HepG2 (cell line): ENCODE data around the gene PARP3. TPM values are rescaled to one million over a fixed set of nuclear protein-coding genes. Genes with fewer than 3 reads are reported as not detected.

Experiments
- AGO1 ChIP-seq: fragments of 200-400 bp; formaldehyde crosslinking; IDR thresholded peaks from 2 replicates; pipeline ENCODE4 v1.6.1; 2017; ENCODE audit warnings: mild to moderate bottlenecking, low read depth, low read length, moderate library complexity; ENCODE audit not compliant: poor library complexity, severe bottlenecking
- CHCHD3 ChIP-seq: sonication (generic); formaldehyde crosslinking; IDR thresholded peaks from 2 replicates; pipeline ENCODE4 v1.8.0; 2022; ENCODE audit warnings: mild to moderate bottlenecking, missing genetic modification reagents, moderate library complexity
- KDM1A ChIP-seq: IDR thresholded peaks from 2 replicates; pipeline ENCODE4 v1.6.1; 2016; ENCODE audit warnings: missing compliant biosample characterization
- KDM4B ChIP-seq: sonication (generic); formaldehyde crosslinking; IDR thresholded peaks from 2 replicates; pipeline ENCODE4 v1.4.0; 2020; ENCODE audit warnings: missing genetic modification reagents
- KLF15 ChIP-seq: sonication (generic); formaldehyde crosslinking; IDR thresholded peaks from 2 replicates; pipeline ENCODE4 v1.8.1; 2023; ENCODE audit warnings: borderline replicate concordance, mild to moderate bottlenecking, inconsistent platforms, missing genetic modification reagents, mixed read lengths
- MTF1 ChIP-seq: sonication (generic); formaldehyde crosslinking; IDR thresholded peaks from 2 replicates; pipeline ENCODE4 v1.5.0; 2020; ENCODE audit warnings: missing genetic modification reagents
- PPARG ChIP-seq: conservative IDR thresholded peaks from 2 replicates; pipeline ENCODE4 v1.6.1; 2016; ENCODE audit warnings: missing biosample characterization, missing genetic modification reagents
- PRDM15 ChIP-seq: sonication (generic); formaldehyde crosslinking; IDR thresholded peaks from 2 replicates; pipeline ENCODE4 v1.4.0; 2020; ENCODE audit warnings: missing genetic modification reagents
- SIX1 ChIP-seq: sonication (generic); formaldehyde crosslinking; IDR thresholded peaks from 2 replicates; pipeline ENCODE4 v1.4.0; 2020; ENCODE audit warnings: missing genetic modification reagents, borderline replicate concordance
- SMAD1 ChIP-seq: sonication (generic); formaldehyde crosslinking; IDR thresholded peaks from 2 replicates; pipeline ENCODE4 v1.4.0; 2020; ENCODE audit warnings: missing genetic modification reagents, low read depth, mild to moderate bottlenecking, borderline replicate concordance
- TBL1XR1 ChIP-seq: fragments of 150-350 bp; IDR thresholded peaks from 2 replicates; pipeline ENCODE4 v1.6.1; 2014; ENCODE audit warnings: borderline replicate concordance, low read length; ENCODE audit not compliant: partially characterized antibody
- TRAFD1 ChIP-seq: sonication (generic); formaldehyde crosslinking; IDR thresholded peaks from 2 replicates; pipeline ENCODE4 v1.5.1; 2020; ENCODE audit warnings: missing genetic modification reagents, mild to moderate bottlenecking, borderline replicate concordance
- ZNF180 ChIP-seq: sonication (generic); formaldehyde crosslinking; IDR thresholded peaks from 2 replicates; pipeline ENCODE4 v1.4.0; 2020; ENCODE audit warnings: low read depth, missing genetic modification reagents, borderline replicate concordance
- ZNF225 ChIP-seq: sonication (generic); formaldehyde crosslinking; IDR thresholded peaks from 2 replicates; pipeline ENCODE4 v1.4.0; 2020; ENCODE audit warnings: mild to moderate bottlenecking, missing genetic modification reagents
- ZNF562 ChIP-seq: sonication (generic); formaldehyde crosslinking; IDR thresholded peaks from 2 replicates; pipeline ENCODE4 v1.8.0; 2022; ENCODE audit warnings: missing genetic modification reagents, borderline replicate concordance
- ZNF564 ChIP-seq: sonication (generic); formaldehyde crosslinking; IDR thresholded peaks from 2 replicates; pipeline ENCODE4 v1.8.1; 2023; ENCODE audit warnings: mild to moderate bottlenecking, missing genetic modification reagents
- ZNF639 ChIP-seq: conservative IDR thresholded peaks from 2 replicates; pipeline ENCODE4 v1.6.1; 2018; ENCODE audit warnings: missing genetic modification reagents
- ZNF724P ChIP-seq: sonication (generic); formaldehyde crosslinking; IDR thresholded peaks from 2 replicates; pipeline ENCODE4 v1.8.0; 2022; ENCODE audit warnings: missing genetic modification reagents, borderline replicate concordance
- ZXDC ChIP-seq: sonication (generic); formaldehyde crosslinking; IDR thresholded peaks from 2 replicates; pipeline ENCODE4 v1.5.0; 2020; ENCODE audit warnings: mild to moderate bottlenecking, missing genetic modification reagents
- polyA plus RNA-seq, 8 experiments: library from polyadenylated mRNA; depleted of rRNA in 3 of 8; stranded (reverse) in 7 of 8; unstranded in 1 of 8; fragments of >200 nt; fragmentation: Illumina TruSeq in 4 of 8; extraction: Trizol in 4 of 8; gene quantifications; 2 replicates each; pipeline versions ENCODE4 v1.2.1 to v1.2.3, GENCODE V29; 2011 to 2016; ENCODE audit warnings: low read depth in 4 of 8, missing spikeins in 1 of 8, mixed read lengths in 1 of 8; ENCODE audit not compliant: insufficient read depth in 1 of 8
- total RNA-seq, 5 experiments: library from RNA; depleted of rRNA; stranded (reverse); fragments of >200 nt; fragmentation: Illumina TruSeq; extraction: Trizol; gene quantifications; 2 replicates each; pipeline ENCODE4 v1.2.3, GENCODE V29; 2016; ENCODE audit warnings: low read depth in 1 of 5
- TF ChIP-seq, protein P1 (sequence below): sonication (generic); formaldehyde crosslinking; IDR thresholded peaks from 2 replicates; pipeline ENCODE4 v1.4.0; 2020; ENCODE audit warnings: missing genetic modification reagents

PARP3 gene
- total and polyA plus RNA-seq, 2 of the 13 experiments (the other 11 are each of a cell fraction or from before 2014, with no cell fraction given): 11.2 to 21.5 TPM

GRCh38 chr3:51974277-51974962 lies 32.3 kb downstream of the PARP3 start (continued):
- TF ChIP-seq CHCHD3: peak; percentile 72; the same call in 1 of the 2 replicates
- no peak for TF ChIP-seq KDM1A
- TF ChIP-seq ZNF180 (CRISPR knock-in tag): peak; percentile 19; the same call in 1 of the 2 replicates
- TF ChIP-seq, protein P1, sequence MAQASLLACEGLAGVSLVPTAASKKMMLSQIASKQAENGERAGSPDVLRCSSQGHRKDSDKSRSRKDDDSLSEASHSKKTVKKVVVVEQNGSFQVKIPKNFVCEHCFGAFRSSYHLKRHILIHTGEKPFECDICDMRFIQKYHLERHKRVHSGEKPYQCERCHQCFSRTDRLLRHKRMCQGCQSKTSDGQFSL (CRISPR knock-in tag): no peak
- no peak for TF ChIP-seq AGO1
- no peak for TF ChIP-seq TRAFD1
- TF ChIP-seq ZNF225 (CRISPR knock-in tag): 0 out of 2 replicates have a peak, but pooled peaks have one; percentile 45
- TF ChIP-seq ZXDC: no peak
- no peak for TF ChIP-seq KLF15 (CRISPR knock-in tag)
- no peak for TF ChIP-seq KDM4B
- TF ChIP-seq ZNF724P (CRISPR knock-in tag): no peak
- no peak for TF ChIP-seq SIX1 (CRISPR knock-in tag)
- no peak for TF ChIP-seq ZNF564 (CRISPR knock-in tag)
- TF ChIP-seq MTF1 (CRISPR knock-in tag): 0 out of 2 replicates have a peak, but pooled peaks have one; percentile 4
- TF ChIP-seq PRDM15 (CRISPR knock-in tag): no peak
- TF ChIP-seq SMAD1: no peak
- no peak for TF ChIP-seq PPARG (CRISPR knock-in tag)
- no peak for TF ChIP-seq ZNF639 (CRISPR knock-in tag)
- no peak for TF ChIP-seq ZNF562 (CRISPR knock-in tag)
- TF ChIP-seq TBL1XR1: no peak
